Psoas muscle (tissue), 8 donors: Measurements from ENCODE around the gene NFXL1. TPM values are rescaled to one million over a fixed set of nuclear protein-coding genes. Genes with fewer than 3 reads are reported as not detected.

Experiments
- ATAC-seq, 4 donors: fragments of 200-7000 bp; cut with Tn5 transposase; one replicate each; pipeline ENCODE4 v1.9.1; 2020; ENCODE audit warnings: moderate library complexity in 3 of 4, mild to moderate bottlenecking in 2 of 4
- DNase-seq, 2 donors: peaks; one replicate each; pipeline ENCODE4 v3.0.0-alpha.2; 2020
- H3K27ac ChIP-seq: fragments of 200-600 bp; one replicate; pipeline ENCODE4 v1.8.0; 2022
- H3K27me3 ChIP-seq, 3 donors: fragments of 200-600 bp in 1 of 3; one replicate each; pipeline versions ENCODE4 v1.6.1 to v1.8.0; 2013 to 2022; ENCODE audit warnings: low read length in 2 of 3, mild to moderate bottlenecking in 2 of 3, moderate library complexity in 1 of 3; ENCODE audit not compliant: insufficient read depth in 3 of 3
- H3K36me3 ChIP-seq, 2 donors: fragments of 200-600 bp in 1 of 2; one replicate each; pipeline versions ENCODE4 v1.6.1 to v1.8.0; 2013 to 2022; ENCODE audit warnings: low read depth in 1 of 2, mild to moderate bottlenecking in 1 of 2, moderate library complexity in 1 of 2; ENCODE audit not compliant: insufficient read depth in 1 of 2
- H3K4me1 ChIP-seq: fragments of 200-600 bp; one replicate; pipeline ENCODE4 v1.8.0; 2022
- H3K4me3 ChIP-seq: fragments of 200-600 bp; one replicate; pipeline ENCODE4 v1.8.0; 2022; ENCODE audit warnings: mild to moderate bottlenecking
- H3K9me3 ChIP-seq: fragments of 200-600 bp; one replicate; pipeline ENCODE4 v1.8.0; 2022
- WGBS, 3 donors: extraction: QIAGEN DNeasy Blood & Tissue Kit; methylation state at CpG; one replicate each; pipeline versions ENCODE4 v1.1.6 to v1.1.7; 2013; 5-methylcytosine and 5-hydroxymethylcytosine counted together
- intact Hi-C, 2 donors: fragments of 100-400 bp; cut with DNase I; formaldehyde crosslinking; loops; one replicate each; pipeline versions ENCODE4 v1.11.0 to v1.14.2; 2022
- long read RNA-seq, 2 donors: library from polyadenylated mRNA; unstranded; transcript quantifications; one replicate each; pipeline ENCODE4 v2.0.0, GENCODE V29; 2021
- polyA plus RNA-seq, 3 donors: library from polyadenylated mRNA; stranded (reverse); fragments of 200-250 nt; gene quantifications; one replicate each; pipeline ENCODE4 v1.2.3, GENCODE V29; 2013
- total RNA-seq, 4 donors: library from RNA; stranded (reverse); fragmentation: NEBNext Ultra II Directional in 2 of 4; extraction: Animal tissue kit (Norgen Biotek cat#: 25700) in 2 of 4; gene quantifications; one replicate each; pipeline versions ENCODE4 v1.2.1 to v1.2.4, GENCODE V29; 2021 to 2023
- TF ChIP-seq, protein P1 (sequence below): fragments of 200-600 bp; IDR thresholded peaks from one replicate; pipeline ENCODE4 v1.8.0; 2022; ENCODE audit warnings: antibody characterized with exemption
- donor health status: healthy with polysubstance abuse.
- donor health status: DM: no; HTN: no; CAD: no; lungs with moderate emphysema.
- donor health status: Bipolar disorder and iron deficiency.
- donor health status: healthy.
- donor health status: DM: yes; HTN: yes; CAD: no.
- donor health status: DM: no; HTN: no; CAD: no.
- donor health status: DM: no; HTN: no; CAD: no.
- donor health status: DM: yes; HTN: yes; CAD: no.

The NFXL1 gene
- total RNA-seq (1 to 10 TPM; 4.4 to 6.0 (median 5.4) TPM), polyA plus RNA-seq (1 to 10 TPM; 3.1 to 4.9 (median 3.2) TPM)
- long read RNA-seq, donor 1, partial matches to known transcripts = 2 of 4 reads
- long read RNA-seq, donor 1, other reads (novel, unspliced or antisense) = 0 of 4 reads
- long read RNA-seq, donor 2, partial matches to known transcripts = 3 of 6 reads
- long read RNA-seq, donor 2, other reads (novel, unspliced or antisense) = 1 of 6 reads

DNA sequence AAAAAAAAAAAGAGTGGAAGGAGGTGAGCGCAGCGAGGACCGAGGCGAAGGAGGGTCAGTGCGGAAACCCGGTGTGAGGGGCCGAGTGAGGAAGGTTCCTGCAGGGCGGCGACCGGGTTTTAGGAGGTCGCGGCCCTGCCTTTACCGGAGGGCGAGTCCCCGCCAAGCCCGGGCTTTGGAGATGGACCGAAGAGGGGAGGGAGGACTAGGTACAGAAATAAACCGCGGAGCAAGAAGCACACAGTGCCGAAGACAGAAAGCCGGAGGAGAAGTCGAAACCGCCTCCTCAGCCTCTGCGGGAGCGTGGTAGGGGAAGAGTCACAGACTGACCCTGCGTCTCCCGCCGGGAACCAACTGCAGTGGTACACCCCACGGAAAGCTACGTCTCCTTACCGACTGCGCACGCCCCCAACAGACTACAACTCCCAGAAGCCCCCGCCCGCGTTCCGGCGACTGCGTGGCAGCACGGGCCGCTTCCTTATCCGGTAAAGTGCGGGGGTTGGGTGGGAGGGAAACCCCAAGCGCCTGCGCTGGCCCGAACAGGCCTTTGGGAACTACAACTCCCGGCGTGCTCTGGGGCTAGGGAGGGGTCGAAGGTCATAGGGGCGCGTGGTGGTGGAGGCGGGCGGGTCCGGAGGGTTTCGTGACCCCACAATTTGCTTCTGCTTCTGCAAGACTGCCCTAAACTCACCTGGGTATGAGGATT lies at the start of gene NFXL1:
Gene NFXL1, minus strand, starts transcription at position 364 of the 706 bp plus-strand sequence. CDS start 380 bp downstream, outside the sequence.
- Histone ChIP-seq H3K9me3 (no peaks in the 10 kb centered on the region), H3K4me1 (peaks cover 4% of the 10 kb centered on the region), H3K4me3 (peak within 1 kb of the TSS; percentile 85), H3K36me3 (peaks cover 0 to 28% of the 10 kb centered on the region in 2 donors), H3K27me3 (no peaks in the 10 kb centered on the region), H3K27ac (peak within 1 kb of the TSS; percentile 78)
- 0 to 1% (median 0%) methylated on average over 48 to 55 of the region's 55 CpGs for WGBS, 3 donors
- peak; percentile 99 to 100 (median 100) for ATAC-seq
- intact Hi-C loops = loop anchor here (5.0 to 10.0 kb wide), 2 partner anchors 360 to 428 kb away; partner anchors contain the start of gene SLAIN2 (in 1 of the 2)
- DNase-seq = peak; percentile 98
- TF ChIP-seq, protein P1, sequence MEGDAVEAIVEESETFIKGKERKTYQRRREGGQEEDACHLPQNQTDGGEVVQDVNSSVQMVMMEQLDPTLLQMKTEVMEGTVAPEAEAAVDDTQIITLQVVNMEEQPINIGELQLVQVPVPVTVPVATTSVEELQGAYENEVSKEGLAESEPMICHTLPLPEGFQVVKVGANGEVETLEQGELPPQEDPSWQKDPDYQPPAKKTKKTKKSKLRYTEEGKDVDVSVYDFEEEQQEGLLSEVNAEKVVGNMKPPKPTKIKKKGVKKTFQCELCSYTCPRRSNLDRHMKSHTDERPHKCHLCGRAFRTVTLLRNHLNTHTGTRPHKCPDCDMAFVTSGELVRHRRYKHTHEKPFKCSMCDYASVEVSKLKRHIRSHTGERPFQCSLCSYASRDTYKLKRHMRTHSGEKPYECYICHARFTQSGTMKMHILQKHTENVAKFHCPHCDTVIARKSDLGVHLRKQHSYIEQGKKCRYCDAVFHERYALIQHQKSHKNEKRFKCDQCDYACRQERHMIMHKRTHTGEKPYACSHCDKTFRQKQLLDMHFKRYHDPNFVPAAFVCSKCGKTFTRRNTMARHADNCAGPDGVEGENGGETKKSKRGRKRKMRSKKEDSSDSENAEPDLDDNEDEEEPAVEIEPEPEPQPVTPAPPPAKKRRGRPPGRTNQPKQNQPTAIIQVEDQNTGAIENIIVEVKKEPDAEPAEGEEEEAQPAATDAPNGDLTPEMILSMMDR = no peak

DNA sequence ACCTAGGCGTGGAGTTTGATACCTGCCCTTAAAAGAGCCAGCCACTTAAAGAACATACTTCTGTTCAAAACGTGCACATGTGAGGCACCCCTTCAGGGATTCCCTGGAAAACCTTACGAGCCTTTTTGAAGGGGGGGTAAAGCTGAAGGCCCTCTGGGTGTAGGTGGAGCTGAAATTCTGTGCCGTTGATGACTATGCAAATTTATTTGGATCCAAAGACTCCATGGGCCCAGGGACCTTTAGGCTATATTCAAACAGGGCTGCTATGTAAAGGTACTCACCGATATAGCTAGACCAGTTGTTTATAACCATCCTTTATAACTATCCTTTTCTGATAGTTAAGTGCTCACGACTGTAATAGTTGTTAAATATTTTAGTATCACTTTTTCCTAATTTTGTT lies 40.3 kb upstream of the NFXL1 start:
- H3K4me1 ChIP-seq = no peaks in the 10 kb centered on the region
- no peak overlapping the region for H3K4me3 ChIP-seq
- 67 to 69% (median 68%) methylated on average over 6 of the region's 6 CpGs for WGBS, 3 donors
- H3K9me3 ChIP-seq = no peaks in the 10 kb centered on the region
- no peaks in the 10 kb centered on the region for H3K36me3 ChIP-seq
- ATAC-seq (no peak), DNase-seq (no peak)
- H3K27me3 ChIP-seq = no peaks in the 10 kb centered on the region
- intact Hi-C loops = no loop called here
- TF ChIP-seq, protein P1 = no peak
- no peak overlapping the region for H3K27ac ChIP-seq

DNA sequence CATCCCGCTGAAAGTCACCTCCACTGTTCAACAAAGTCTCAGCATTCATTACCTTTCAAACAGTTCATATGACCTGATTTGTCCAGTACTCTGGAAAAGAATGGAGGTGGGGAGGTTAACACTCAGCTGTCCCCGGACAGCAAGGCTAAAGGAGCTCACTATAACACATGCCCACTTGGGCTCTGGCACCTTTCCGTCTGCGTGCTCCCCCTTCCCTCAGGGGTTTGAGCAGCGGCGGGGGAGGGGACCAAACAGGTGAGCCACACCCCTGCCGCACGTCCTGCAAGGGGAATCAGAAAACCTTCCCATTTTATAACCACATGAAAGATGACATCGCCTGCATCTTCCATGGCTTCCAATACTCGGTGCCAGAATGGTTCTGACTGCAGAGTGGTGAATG lies 39.9 kb upstream of the NFXL1 start:
- Histone ChIP-seq H3K4me3 (no peak overlapping the region), H3K27ac (no peak overlapping the region), H3K27me3 (no peaks in the 10 kb centered on the region), H3K9me3 (no peaks in the 10 kb centered on the region), H3K36me3 (no peaks in the 10 kb centered on the region), H3K4me1 (no peaks in the 10 kb centered on the region)
- TF ChIP-seq, protein P1 = no peak
- ATAC-seq (no peak), DNase-seq (no peak)
- WGBS, 3 donors = 50 to 64% (median 63%) methylated on average over 10 of the region's 10 CpGs
- intact Hi-C loops = no loop called here

DNA sequence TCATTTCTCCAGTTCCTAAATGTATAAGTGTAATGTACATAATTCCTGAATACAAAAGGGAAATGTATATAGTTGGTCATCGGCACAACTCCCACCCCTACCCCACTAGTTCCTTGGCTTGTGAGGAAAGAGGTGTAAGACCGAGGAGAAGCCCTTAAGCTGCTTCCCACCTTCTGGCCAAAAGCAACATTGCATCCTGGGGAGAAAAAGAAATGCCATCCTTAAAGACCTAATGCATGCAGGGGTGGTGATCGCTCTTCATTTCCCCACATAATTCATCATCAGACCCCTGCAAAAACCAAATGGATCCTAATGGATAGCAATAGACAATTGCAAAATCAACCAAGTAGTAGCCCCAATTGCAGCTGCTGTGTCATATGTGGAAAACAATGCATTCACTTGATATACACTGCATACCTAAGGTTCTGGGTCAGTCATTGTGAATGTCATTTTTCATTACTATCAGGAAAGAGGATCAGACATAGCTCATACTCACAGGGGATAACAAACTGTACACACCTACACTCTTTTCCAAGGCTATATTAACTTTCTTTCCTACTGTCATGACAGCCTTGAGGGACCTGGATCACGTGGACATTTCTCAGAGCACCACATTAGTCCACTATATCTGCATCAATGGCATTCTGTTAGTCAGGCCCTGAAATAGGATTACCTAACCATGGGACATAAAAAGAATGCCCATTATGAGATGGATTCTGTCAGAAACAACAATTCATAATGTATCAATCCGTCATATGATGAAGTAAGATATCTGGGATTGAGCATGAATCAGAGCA lies 31.7 kb upstream of the NFXL1 start:
- TF ChIP-seq, protein P1 = no peak
- DNase-seq = no peak
- WGBS, 3 donors = 84 to 92% (median 85%) methylated on average over 5 of the region's 5 CpGs
- Histone ChIP-seq H3K4me1 (no peaks in the 10 kb centered on the region), H3K9me3 (no peaks in the 10 kb centered on the region), H3K27me3 (no peaks in the 10 kb centered on the region), H3K27ac (no peak overlapping the region), H3K36me3 (no peaks in the 10 kb centered on the region), H3K4me3 (no peak overlapping the region)
- no peak for ATAC-seq
- intact Hi-C loops = no loop called here
